Choroid plexus epithelial cell (primary cell): ENCODE measurements around the gene ACTR1A.
"Not testable (repeated sequence)": the region's sequence is repeated elsewhere in the genome, so short reads cannot be mapped to it uniquely, and the experiment has no call there.

Experiments
- DNase-seq: peaks from one replicate; pipeline ENCODE4 v3.0.0-alpha.2; 2010; ENCODE audit warnings: low read depth
- H3K4me3 ChIP-seq: 2 replicates; pipeline ENCODE4 v1.5.1; 2011; ENCODE audit warnings: low read depth, mild to moderate bottlenecking, control low read depth, low read length, moderate library complexity
- TF ChIP-seq, protein P1 (sequence below): conservative IDR thresholded peaks from 2 replicates; pipeline ENCODE4 v1.5.1; 2011; ENCODE audit warnings: low read depth, mild to moderate bottlenecking, control low read depth, inconsistent platforms, low read length, moderate library complexity

ACTR1A gene

DNA sequence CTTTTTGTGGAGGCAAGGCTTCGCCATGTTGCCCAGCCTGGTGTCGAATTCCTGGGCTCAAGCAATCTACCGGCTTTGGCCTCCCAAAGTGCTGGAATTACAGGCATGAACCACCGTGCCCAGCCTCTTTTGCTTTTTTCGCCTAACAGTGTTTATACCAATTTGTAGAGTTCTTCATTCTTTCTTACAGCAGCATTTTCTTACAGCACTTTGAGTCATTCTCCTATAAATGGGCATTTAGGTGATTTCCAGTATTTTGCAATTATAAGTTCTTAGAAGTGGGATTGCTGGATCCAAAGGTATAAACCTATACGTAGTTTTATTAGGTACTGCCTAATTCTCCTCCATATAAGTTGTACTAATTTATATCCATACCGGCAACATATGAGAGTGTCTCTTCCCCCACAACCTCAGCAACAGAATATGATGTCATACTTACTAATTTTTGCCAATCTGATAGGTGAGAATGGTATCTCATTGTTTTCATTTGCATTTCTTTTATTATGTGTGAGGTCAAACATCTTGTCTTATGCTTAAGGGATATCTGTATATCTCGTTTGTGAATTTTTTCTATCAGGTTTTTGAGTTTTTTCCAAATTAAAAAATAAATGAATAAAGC, 40.4 kb upstream of the ACTR1A start:
- no peak overlapping the region for H3K4me3 ChIP-seq
- DNase-seq = peak; percentile 65
- TF ChIP-seq, protein P1, sequence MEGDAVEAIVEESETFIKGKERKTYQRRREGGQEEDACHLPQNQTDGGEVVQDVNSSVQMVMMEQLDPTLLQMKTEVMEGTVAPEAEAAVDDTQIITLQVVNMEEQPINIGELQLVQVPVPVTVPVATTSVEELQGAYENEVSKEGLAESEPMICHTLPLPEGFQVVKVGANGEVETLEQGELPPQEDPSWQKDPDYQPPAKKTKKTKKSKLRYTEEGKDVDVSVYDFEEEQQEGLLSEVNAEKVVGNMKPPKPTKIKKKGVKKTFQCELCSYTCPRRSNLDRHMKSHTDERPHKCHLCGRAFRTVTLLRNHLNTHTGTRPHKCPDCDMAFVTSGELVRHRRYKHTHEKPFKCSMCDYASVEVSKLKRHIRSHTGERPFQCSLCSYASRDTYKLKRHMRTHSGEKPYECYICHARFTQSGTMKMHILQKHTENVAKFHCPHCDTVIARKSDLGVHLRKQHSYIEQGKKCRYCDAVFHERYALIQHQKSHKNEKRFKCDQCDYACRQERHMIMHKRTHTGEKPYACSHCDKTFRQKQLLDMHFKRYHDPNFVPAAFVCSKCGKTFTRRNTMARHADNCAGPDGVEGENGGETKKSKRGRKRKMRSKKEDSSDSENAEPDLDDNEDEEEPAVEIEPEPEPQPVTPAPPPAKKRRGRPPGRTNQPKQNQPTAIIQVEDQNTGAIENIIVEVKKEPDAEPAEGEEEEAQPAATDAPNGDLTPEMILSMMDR = no peak

DNA sequence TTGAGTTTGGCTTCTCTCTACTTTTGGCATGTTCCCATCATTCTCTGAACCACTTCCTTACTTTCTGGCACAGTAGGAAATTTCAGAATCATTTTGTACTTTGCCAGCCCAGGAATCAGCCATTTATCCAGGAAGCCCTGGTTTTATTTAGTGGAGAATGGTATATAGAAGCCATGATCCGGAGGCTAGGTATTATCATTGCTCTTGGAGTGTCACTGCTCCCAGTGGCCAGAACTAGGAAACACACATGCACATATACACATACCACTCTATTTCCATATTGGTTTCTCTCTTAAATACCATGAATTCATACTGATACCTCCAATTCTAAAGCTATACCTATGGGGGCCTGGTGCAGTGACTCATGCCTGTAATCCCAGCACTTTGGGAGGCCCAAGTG, 37.5 kb upstream of the ACTR1A start:
- no peak overlapping the region for H3K4me3 ChIP-seq
- TF ChIP-seq, protein P1 = peak; percentile 62
- DNase-seq = peak; percentile 48

DNA sequence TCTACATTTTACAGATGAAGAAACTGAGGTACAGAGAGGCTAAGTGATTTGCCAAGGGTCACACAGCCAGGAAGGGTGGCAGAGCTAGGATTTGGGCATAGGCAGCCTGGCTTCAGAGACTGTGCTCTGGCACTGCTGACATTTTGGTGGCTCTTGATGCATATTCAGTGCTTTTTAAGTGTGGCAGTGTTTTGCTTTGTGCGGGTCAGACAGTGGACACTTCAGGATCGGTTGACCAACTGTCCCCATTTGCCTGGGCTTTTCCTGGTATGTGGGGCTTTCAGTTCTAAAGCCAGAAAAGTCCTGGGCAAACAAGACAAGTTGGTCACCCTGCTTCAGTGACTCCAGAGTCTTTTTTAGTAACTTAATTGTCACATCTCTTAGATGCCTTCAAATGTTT, 36.3 kb upstream of the ACTR1A start:
- TF ChIP-seq, protein P1 = no peak
- H3K4me3 ChIP-seq = no peak overlapping the region
- DNase-seq = no peak

DNA sequence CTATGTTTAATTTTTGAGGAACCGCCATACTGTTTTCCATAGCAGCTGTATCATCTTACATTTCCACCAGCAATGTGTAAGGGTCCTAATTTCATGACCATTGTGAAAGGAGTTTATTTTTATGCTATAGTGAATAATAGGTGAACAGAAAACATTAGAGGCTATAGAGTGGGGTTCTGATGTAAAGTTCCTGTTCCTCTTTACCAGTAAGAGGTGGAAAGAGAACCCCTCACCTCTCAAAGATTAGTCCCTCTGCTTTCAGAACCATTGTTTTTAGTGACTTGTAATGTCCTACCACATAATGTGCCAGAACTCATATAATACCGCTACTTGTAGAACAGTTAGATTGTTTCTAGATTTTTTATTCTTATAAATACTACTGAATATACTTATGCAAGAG, 35.4 kb upstream of the ACTR1A start:
- H3K4me3 ChIP-seq = no peak overlapping the region
- TF ChIP-seq, protein P1 = no peak
- DNase-seq = no peak

DNA sequence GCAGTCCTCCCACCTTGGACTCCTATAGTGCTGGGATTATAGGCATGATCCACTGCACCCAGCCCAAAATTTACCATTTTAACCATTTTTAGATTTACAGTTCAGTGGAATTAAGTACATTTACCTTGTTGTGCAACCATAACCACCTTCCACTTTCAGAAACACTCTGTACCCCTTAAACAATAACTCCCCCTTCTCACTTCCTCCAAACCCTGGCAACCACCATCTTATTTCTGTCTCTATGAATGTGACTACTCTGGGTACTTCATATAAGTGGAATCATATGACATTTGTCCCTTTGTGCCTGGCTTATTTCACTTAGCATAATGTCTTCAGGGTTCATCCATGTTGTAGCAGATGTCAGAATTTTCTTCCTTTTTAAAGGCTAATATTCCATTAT, 34.9 kb upstream of the ACTR1A start:
- no peak overlapping the region for H3K4me3 ChIP-seq
- no peak for DNase-seq
- TF ChIP-seq, protein P1 = no peak

DNA sequence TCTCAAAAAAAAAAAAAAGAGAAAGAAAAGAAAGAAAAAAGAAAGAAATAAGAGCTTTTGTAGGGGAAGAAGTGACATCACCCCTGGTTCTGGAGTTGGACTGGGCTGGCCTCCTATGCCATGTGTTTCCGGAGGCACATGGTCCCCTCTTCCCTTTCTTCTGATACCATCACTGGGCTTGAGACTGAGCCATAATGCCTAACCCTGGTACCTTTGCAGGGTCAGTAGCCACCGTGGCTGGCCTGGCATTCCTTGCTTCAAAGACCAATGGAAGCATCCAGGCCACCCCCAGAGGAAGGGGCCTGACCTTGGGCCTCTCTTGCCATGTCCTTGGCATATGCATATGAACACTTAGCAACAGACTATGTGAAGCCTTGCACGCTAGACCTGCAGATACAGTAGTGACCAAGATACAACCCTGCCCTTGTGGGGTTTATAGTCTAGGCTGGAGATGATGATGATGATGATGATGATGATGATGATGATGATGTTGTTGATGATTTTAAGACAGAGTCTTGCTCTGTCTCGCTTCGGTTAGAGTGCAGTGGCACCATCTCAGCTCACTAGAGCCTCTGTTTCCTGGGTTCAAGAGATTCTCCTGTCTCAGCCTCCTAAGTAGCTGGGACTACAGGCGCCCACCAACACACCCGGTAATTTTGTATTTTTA, 33.1 kb upstream of the ACTR1A start:
- DNase-seq = no peak
- TF ChIP-seq, protein P1 = no peak
- no peak overlapping the region for H3K4me3 ChIP-seq

DNA sequence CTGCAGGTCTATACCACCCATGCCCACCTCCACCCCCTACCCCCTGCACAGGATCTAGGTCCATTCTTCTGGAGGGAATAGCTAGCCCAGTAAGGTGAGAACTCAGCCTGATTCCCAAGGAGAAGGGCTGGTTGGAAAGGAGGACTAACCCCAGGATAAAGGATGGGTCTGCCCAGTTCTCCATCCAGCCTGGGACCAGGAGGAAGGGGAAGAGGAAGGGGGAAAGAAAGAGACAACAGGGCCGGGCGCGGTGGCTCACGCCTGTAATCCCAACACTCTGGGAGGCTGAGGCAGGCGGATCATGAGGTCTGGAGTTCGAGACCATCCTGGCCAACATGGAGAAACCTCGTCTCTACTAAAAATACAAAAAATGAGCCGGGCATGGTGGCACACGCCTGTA, 32.5 kb upstream of the ACTR1A start:
- not testable (repeated sequence) for DNase-seq, H3K4me3 ChIP-seq
